Heart right ventricle (tissue), 16 donors: ENCODE measurements around the gene BRD3OS. TPM values are rescaled to one million over a fixed set of nuclear protein-coding genes. Genes with fewer than 3 reads are reported as not detected.
"Not testable (repeated sequence)": the region's sequence is repeated elsewhere in the genome, so short reads cannot be mapped to it uniquely, and the experiment has no call there.

Source experiments
- ATAC-seq, 8 donors: fragments of 200-7000 bp; cut with Tn5 transposase; one replicate each; pipeline ENCODE4 v1.9.1; 2020; ENCODE audit warnings: mild to moderate bottlenecking in 8 of 8, moderate library complexity in 8 of 8, moderate number of reproducible peaks in 1 of 8
- DNase-seq, 2 donors: peaks; one replicate each; pipeline ENCODE4 v3.0.0-alpha.2; 2020
- H3K27ac ChIP-seq, 10 donors: fragments of 200-600 bp; sonication (generic) in 2 of 10; one replicate each; pipeline versions ENCODE4 v1.5.0 to v1.8.0; 2020 to 2022; ENCODE audit warnings: mild to moderate bottlenecking in 3 of 10
- H3K27me3 ChIP-seq, 7 donors: fragments of 200-600 bp; one replicate each; pipeline ENCODE4 v1.8.0; 2021 to 2022; ENCODE audit warnings: mild to moderate bottlenecking in 2 of 7
- H3K36me3 ChIP-seq, 9 donors: fragments of 200-600 bp; sonication (generic) in 1 of 9; one replicate each; pipeline versions ENCODE4 v1.5.0 to v1.8.0; 2020 to 2022; ENCODE audit warnings: mild to moderate bottlenecking in 2 of 9
- H3K4me1 ChIP-seq, 9 donors: fragments of 200-600 bp; sonication (generic) in 1 of 9; one replicate each; pipeline versions ENCODE4 v1.5.0 to v1.8.0; 2020 to 2022; ENCODE audit warnings: mild to moderate bottlenecking in 4 of 9
- H3K4me3 ChIP-seq, 10 donors: fragments of 200-600 bp; sonication (generic) in 2 of 10; one replicate each; pipeline versions ENCODE4 v1.5.0 to v1.8.0; 2020 to 2022; ENCODE audit warnings: mild to moderate bottlenecking in 7 of 10, moderate library complexity in 2 of 10
- H3K9me3 ChIP-seq, 11 donors: fragments of 200-600 bp in 10 of 11; sonication (generic) in 2 of 11; one replicate each; pipeline versions ENCODE4 v1.5.0 to v1.8.0; 2013 to 2022; ENCODE audit warnings: mild to moderate bottlenecking in 2 of 11, control low read depth in 1 of 11, moderate library complexity in 1 of 11
- WGBS, 2 donors: extraction: QIAGEN DNeasy Blood & Tissue Kit; methylation state at CpG; one replicate each; pipeline ENCODE4 v1.1.7; 2013; ENCODE audit warnings: inconsistent platforms in 1 of 2; 5-methylcytosine and 5-hydroxymethylcytosine counted together
- intact Hi-C, 10 donors: fragments of 100-400 bp; cut with DNase I; formaldehyde crosslinking; loops; one replicate each; pipeline versions ENCODE4 v1.11.1 to v1.14.2; 2022
- polyA plus RNA-seq, 2 donors: library from polyadenylated mRNA; stranded (reverse); fragments of 200-250 nt; gene quantifications; one replicate each; pipeline ENCODE4 v1.2.3, GENCODE V29; 2013
- total RNA-seq, 10 donors: library from RNA; stranded (reverse); fragmentation: NEBNext Ultra II Directional in 3 of 10; extraction: Animal tissue kit (Norgen Biotek cat#: 25700) in 3 of 10; gene quantifications; one replicate each; pipeline versions ENCODE4 v1.2.1 to v1.2.4, GENCODE V29; 2021 to 2023
- TF ChIP-seq, protein P1 (sequence below), 9 donors: fragments of 200-600 bp; sonication (generic) in 2 of 9; IDR thresholded peaks; one replicate each; pipeline versions ENCODE4 v1.5.0 to v1.8.0; 2021 to 2022; ENCODE audit warnings: antibody characterized with exemption in 9 of 9, mild to moderate bottlenecking in 5 of 9, moderate library complexity in 1 of 9
- donor health status: Arrhythmogenic right ventricular cardiomyopathy.
- donor health status: ischemic (EF 13 %, LVEDD 7.1; RV severe dilation, severe dysfunction).
- donor health status: healthy with polysubstance abuse.
- donor health status: DM: no; HTN: yes; CAD: no.
- donor health status: DM: no; HTN: no; CAD: no.
- donor health status: ischemic (EF 25% LVEDD 6.9; RV normal size, moderate dysfunction).
- donor health status: ischemic (EF 25% LVEDD 5.7; RV mildly dilated, moderate dysfunction).
- donor health status: healthy.
- donor health status: DM: yes; HTN: yes; CAD: no.
- donor health status: Ischemic cardiomyopathy.
- donor health status: ischemic (EF 35%, LVEDD 5.7; RV mildly dilated, moderate dysfunction).
- donor health status: nonischemic (EF 11% LVEDD 7.7; RV severe dilation, severe dysfunction).
- donor health status: DM: yes; HTN: yes; CAD: no.
- donor health status: PGD.
- donor health status: ischemic (EF 29% LVEDD 5.4; RV normal size, mild dysfunction).
- donor health status: nonischemic (EF 23%, LVEDD 6.1; RV moderate dilation, normal function).

Gene BRD3OS
- total and polyA plus RNA-seq, 12 donors = 4.1 to 11.6 (median 7.0) TPM

- WGBS, 2 donors = 93 to 94% methylated on average over 14 of the region's 14 CpGs
- Histone ChIP-seq H3K4me3 (no peak overlapping the region), H3K36me3 (no peaks in the 10 kb centered on the region), H3K9me3 (no peaks in the 10 kb centered on the region), H3K27me3 (peaks cover 0 to 14% (median 0%) of the 10 kb centered on the region in 7 donors), H3K4me1 (peaks cover 3 to 17% (median 11%) of the 10 kb centered on the region in 9 donors), H3K27ac (no peak overlapping the region)
- ATAC-seq (no peak), DNase-seq (no peak)
- intact Hi-C loops = no loop called here
- TF ChIP-seq, protein P1, sequence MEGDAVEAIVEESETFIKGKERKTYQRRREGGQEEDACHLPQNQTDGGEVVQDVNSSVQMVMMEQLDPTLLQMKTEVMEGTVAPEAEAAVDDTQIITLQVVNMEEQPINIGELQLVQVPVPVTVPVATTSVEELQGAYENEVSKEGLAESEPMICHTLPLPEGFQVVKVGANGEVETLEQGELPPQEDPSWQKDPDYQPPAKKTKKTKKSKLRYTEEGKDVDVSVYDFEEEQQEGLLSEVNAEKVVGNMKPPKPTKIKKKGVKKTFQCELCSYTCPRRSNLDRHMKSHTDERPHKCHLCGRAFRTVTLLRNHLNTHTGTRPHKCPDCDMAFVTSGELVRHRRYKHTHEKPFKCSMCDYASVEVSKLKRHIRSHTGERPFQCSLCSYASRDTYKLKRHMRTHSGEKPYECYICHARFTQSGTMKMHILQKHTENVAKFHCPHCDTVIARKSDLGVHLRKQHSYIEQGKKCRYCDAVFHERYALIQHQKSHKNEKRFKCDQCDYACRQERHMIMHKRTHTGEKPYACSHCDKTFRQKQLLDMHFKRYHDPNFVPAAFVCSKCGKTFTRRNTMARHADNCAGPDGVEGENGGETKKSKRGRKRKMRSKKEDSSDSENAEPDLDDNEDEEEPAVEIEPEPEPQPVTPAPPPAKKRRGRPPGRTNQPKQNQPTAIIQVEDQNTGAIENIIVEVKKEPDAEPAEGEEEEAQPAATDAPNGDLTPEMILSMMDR (IDR thresholded peaks at IDR 0.05) = no peak
These were observed 37.9 kb upstream of the BRD3OS start for GRCh38 chr9:133987446-133987788.

DNA sequence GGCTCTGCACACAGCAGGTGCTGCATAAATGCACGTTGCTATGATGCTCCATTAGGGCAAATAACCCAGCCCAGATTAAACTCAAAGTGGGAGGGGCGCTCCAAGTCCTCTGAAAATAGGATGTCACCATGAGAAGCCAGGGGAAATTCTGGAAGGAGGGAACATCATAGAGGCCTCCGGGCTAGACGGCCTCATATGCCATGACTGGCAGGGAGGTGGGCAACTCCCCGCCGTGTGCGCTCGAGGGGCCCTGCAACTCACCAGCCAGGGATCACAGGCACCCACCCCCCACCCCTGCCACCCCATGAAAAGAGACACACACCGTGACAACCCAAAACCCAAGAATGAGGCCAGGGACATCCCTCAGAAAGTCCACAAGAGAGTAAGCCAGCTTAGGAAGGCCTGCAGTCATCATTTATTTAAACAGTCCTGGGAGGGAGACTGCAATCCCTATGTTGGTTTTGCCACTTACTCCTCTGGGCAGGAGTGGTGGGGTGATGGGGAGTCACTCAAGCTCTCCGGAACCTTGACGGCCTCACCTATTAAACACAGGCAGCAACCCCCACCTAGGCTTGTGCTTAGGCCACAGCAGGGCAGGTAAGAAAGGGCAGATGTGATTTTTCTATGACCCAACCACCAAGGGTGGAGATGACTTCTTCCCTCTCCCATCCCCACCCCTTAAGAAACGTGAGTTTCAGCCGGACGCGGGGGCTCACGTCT is 37.2 kb upstream of the BRD3OS start:
- TF ChIP-seq, protein P1 (IDR thresholded peaks at IDR 0.05) = no peak
- Histone ChIP-seq H3K4me1 (peaks cover 3 to 19% (median 11%) of the 10 kb centered on the region in 9 donors), H3K4me3 (no peak overlapping the region), H3K27me3 (peaks cover 0 to 14% (median 0%) of the 10 kb centered on the region in 7 donors), H3K9me3 (no peaks in the 10 kb centered on the region), H3K27ac (no peak overlapping the region), H3K36me3 (no peaks in the 10 kb centered on the region)
- WGBS, 2 donors = 88 to 91% methylated on average over 16 of the region's 16 CpGs
- ATAC-seq (no peak), DNase-seq (no peak)
- intact Hi-C loops = no loop called here

DNA sequence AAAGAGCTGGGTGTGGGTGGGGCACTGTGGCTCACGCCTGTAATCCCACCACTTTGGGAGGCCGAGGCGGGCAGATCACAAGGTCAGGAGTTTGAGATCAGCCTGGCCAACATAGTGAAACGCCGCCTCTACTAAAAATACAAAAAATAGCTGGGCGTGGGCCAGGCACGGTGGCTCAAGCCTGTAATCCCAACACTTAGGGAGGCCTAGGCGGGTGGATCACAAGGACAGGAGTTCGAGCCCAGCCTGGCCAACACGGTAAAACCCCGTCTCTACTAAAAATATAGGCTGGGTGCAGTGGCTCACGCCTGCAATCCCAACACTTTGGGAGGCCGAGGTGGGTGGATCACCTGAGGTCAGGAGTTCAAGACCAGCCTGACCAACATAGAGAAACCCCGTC is 36.5 kb upstream of the BRD3OS start:
- H3K9me3 ChIP-seq, DNase-seq, H3K4me3 ChIP-seq, H3K27ac ChIP-seq, intact Hi-C loops, H3K36me3 ChIP-seq, ATAC-seq: not testable (repeated sequence)
- 90 to 94% methylated on average over 14 of the region's 14 CpGs for WGBS, 2 donors
- peaks cover 0 to 17% (median 0%) of the 10 kb centered on the region in 7 donors for H3K27me3 ChIP-seq
- H3K4me1 ChIP-seq = peaks cover 5 to 26% (median 17%) of the 10 kb centered on the region in 9 donors

DNA sequence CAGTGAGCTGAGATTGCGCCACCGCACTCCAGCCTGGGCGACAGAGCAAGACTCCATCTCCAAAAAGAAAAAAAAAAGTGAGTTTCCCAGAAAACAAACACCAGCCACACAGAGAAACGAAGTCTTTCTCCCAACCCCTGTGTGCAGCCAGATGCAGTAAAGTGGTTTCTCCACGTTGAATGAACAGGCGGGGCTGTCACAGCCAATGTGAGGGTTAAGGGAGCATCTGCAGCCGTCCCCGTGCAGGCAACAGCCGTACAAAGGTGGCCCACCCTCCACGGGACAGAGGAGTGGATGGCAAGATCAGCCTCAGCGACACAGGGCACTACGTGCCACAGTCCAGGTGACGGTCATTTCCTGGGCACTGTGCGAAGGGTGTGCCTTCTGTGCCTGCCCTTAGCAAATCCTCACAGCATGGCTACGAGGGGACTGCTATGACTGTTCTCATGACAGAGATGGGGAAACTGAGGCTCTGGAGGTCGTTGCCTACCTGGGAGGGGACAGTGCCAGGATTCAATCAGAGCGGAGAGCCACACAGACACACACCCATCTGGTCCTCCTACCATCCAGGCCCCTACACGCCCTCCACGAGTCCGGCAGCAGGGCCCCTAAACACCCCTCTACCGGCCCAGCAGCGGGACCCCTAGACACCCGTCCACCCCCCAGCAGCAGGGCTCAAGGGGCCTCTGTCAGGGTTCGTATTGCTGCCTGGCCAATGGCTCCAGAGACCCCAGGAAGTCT is 35.5 kb upstream of the BRD3OS start:
- Histone ChIP-seq H3K4me1 (peaks cover 8 to 34% (median 23%) of the 10 kb centered on the region in 9 donors), H3K27me3 (peaks cover 0 to 17% (median 0%) of the 10 kb centered on the region in 7 donors), H3K4me3 (peak overlapping the region in 3 of 10 donors; percentile 70 to 80 (median 77)), H3K27ac (no peak overlapping the region), H3K9me3 (no peaks in the 10 kb centered on the region), H3K36me3 (no peaks in the 10 kb centered on the region)
- WGBS, 2 donors = 90 to 92% methylated on average over 24 of the region's 24 CpGs
- TF ChIP-seq, protein P1 (IDR thresholded peaks at IDR 0.05) = no peak
- no peak for DNase-seq
- no peak for ATAC-seq
- intact Hi-C loops = no loop called here
